SK-N-SH (cell line): ENCODE data around the gene PRKCA. TPM values are rescaled to one million over a fixed set of nuclear protein-coding genes. Genes with fewer than 3 reads are reported as not detected.
A peak's percentile ranks its signal among the peaks of the same experiment; 100 is the strongest.

Experiments
- CTCF ChIA-PET: fragments of 300-600, 350-600 bp; formaldehyde crosslinking; extraction: SDS; loops from one replicate; lab custom pipeline; 2021; lab: Yijun Ruan, JAX
- POLR2A ChIA-PET: fragments of 350-600 bp; sonication (Branson Sonifier 250); formaldehyde crosslinking; extraction: SDS; loops from one replicate; lab custom pipeline; 2020; ENCODE audit warnings: antibody characterized with exemption, inconsistent platforms; lab: Yijun Ruan, JAX
- DNase-seq: peaks from one replicate; pipeline ENCODE4 v3.0.0; 2012
- H2AFZ ChIP-seq: fragments of 200-600 bp; sonication (generic); 2 replicates; pipeline ENCODE4 v1.8.1; 2016; ENCODE audit warnings: antibody characterized with exemption, mild to moderate bottlenecking, low read depth
- H3F3A ChIP-seq: fragments of 200-600 bp; sonication (generic); replicated peaks from 2 replicates; pipeline ENCODE3; 2016; ENCODE audit warnings: antibody characterized with exemption, mild to moderate bottlenecking; ENCODE audit not compliant: insufficient read depth
- H3K27ac ChIP-seq, 2 experiments: fragments of 200-500 bp in 1 of 2; fragments of 200-600 bp in 1 of 2; sonication (Bioruptor generic) in 1 of 2; sonication (generic), shearing (Covaris generic) in 1 of 2; 2 replicates each; pipeline versions ENCODE4 v1.5.1 to v1.6.1; 2014 to 2016; ENCODE audit warnings: low read depth in 2 of 2, inconsistent platforms in 1 of 2, low read length in 1 of 2, mild to moderate bottlenecking in 1 of 2, mixed read lengths in 1 of 2
- H3K27me3 ChIP-seq: fragments of 200-600 bp; sonication (generic), shearing (Covaris generic); 2 replicates; pipeline ENCODE4 v1.6.1; 2016; ENCODE audit warnings: mixed run types; ENCODE audit not compliant: insufficient read depth
- H3K36me3 ChIP-seq, 2 experiments: fragments of 200-500 bp in 1 of 2; fragments of 200-600 bp in 1 of 2; sonication (Bioruptor generic) in 1 of 2; sonication (generic) in 1 of 2; replicated peaks in 1 of 2; 2 replicates each; pipeline versions ENCODE3 to v1.5.1; 2014 to 2016; ENCODE audit warnings: low read length in 1 of 2, mild to moderate bottlenecking in 1 of 2; ENCODE audit not compliant: insufficient read depth in 2 of 2, control insufficient read depth in 1 of 2
- H3K4me1 ChIP-seq, 2 experiments: fragments of 200-500 bp in 1 of 2; fragments of 200-600 bp in 1 of 2; sonication (Bioruptor generic) in 1 of 2; sonication (generic), shearing (Covaris generic) in 1 of 2; 2 replicates each; pipeline versions ENCODE4 v1.5.1 to v1.6.1; 2014 to 2016; ENCODE audit warnings: low read depth in 1 of 2, low read length in 1 of 2, mixed run types in 1 of 2; ENCODE audit not compliant: insufficient read depth in 2 of 2, control insufficient read depth in 1 of 2
- H3K4me2 ChIP-seq: fragments of 200-600 bp; sonication (generic), shearing (Covaris generic); 2 replicates; pipeline ENCODE4 v1.6.1; 2017; ENCODE audit warnings: mixed run types
- H3K4me3 ChIP-seq, 2 experiments: fragments of 200-500 bp in 1 of 2; fragments of 200-600 bp in 1 of 2; sonication (Bioruptor generic) in 1 of 2; sonication (generic), shearing (Covaris generic) in 1 of 2; 2 replicates each; pipeline versions ENCODE4 v1.5.1 to v1.8.1; 2014 to 2016; ENCODE audit warnings: low read depth in 2 of 2, inconsistent platforms in 1 of 2, low read length in 1 of 2, mild to moderate bottlenecking in 1 of 2, mixed read lengths in 1 of 2, moderate library complexity in 1 of 2
- H3K79me2 ChIP-seq: fragments of 200-600 bp; sonication (generic); 2 replicates; pipeline ENCODE4 v1.8.1; 2017; ENCODE audit warnings: mild to moderate bottlenecking; ENCODE audit not compliant: insufficient read depth
- H3K9ac ChIP-seq: fragments of 200-600 bp; sonication (generic); 2 replicates; pipeline ENCODE4 v1.6.1; 2017; ENCODE audit warnings: mixed run types
- H3K9me2 ChIP-seq: fragments of 200-600 bp; sonication (generic); 2 replicates; pipeline ENCODE4 v1.6.1; 2017; ENCODE audit warnings: mixed run types
- H3K9me3 ChIP-seq: fragments of 200-600 bp; sonication (generic); 2 replicates; pipeline ENCODE4 v1.6.1; 2017; ENCODE audit warnings: mixed run types, mild to moderate bottlenecking, moderate library complexity
- H4K20me1 ChIP-seq: fragments of 200-600 bp; sonication (generic); 2 replicates; pipeline ENCODE4 v1.6.1; 2017; ENCODE audit warnings: mild to moderate bottlenecking, mixed run types; ENCODE audit not compliant: insufficient read depth
- ELF1 ChIP-seq: IDR thresholded peaks from 2 replicates; pipeline ENCODE4 v1.4.0; 2012
- FOSL2 ChIP-seq: IDR thresholded peaks from 2 replicates; pipeline ENCODE4 v1.4.0; 2012; ENCODE audit warnings: low read depth, mild to moderate bottlenecking, moderate library complexity, borderline replicate concordance
- GABPA ChIP-seq: IDR thresholded peaks from 2 replicates; pipeline ENCODE4 v1.4.0; 2012; ENCODE audit warnings: low read depth, mild to moderate bottlenecking
- GATA2 ChIP-seq: sonication (generic); formaldehyde crosslinking; IDR thresholded peaks from 2 replicates; pipeline ENCODE4 v1.5.0; 2020; ENCODE audit warnings: mild to moderate bottlenecking, missing genetic modification reagents
- IRF3 ChIP-seq: fragments of 150-350 bp; IDR thresholded peaks from 2 replicates; pipeline ENCODE4 v1.6.1; 2016; ENCODE audit warnings: mild to moderate bottlenecking, low read depth, low read length
- JUND ChIP-seq: IDR thresholded peaks from 2 replicates; pipeline ENCODE4 v1.4.0; 2012
- MAX ChIP-seq: IDR thresholded peaks from 2 replicates; pipeline ENCODE4 v1.4.0; 2012; ENCODE audit warnings: low read depth
- MXI1 ChIP-seq: IDR thresholded peaks from 2 replicates; pipeline ENCODE4 v1.6.1; 2012; ENCODE audit warnings: mild to moderate bottlenecking, low read depth, low read length, improper control_type of control experiment
- NFIC ChIP-seq: IDR thresholded peaks from 2 replicates; pipeline ENCODE4 v1.4.0; 2012; ENCODE audit warnings: borderline replicate concordance
- NRF1 ChIP-seq: IDR thresholded peaks from 2 replicates; pipeline ENCODE4 v1.6.1; 2012; ENCODE audit warnings: low read depth, mild to moderate bottlenecking, low read length
- POLR2AphosphoS5 ChIP-seq: IDR thresholded peaks from 2 replicates; pipeline ENCODE4 v1.6.1; 2012; ENCODE audit warnings: low read depth, low read length
- RAD21 ChIP-seq: IDR thresholded peaks from 2 replicates; pipeline ENCODE4 v1.6.1; 2012; ENCODE audit warnings: mild to moderate bottlenecking, low read length
- RCOR1 ChIP-seq: fragments of 150-350 bp; IDR thresholded peaks from 2 replicates; pipeline ENCODE4 v1.6.1; 2017; ENCODE audit warnings: antibody characterized with exemption, low read length
- RFX5 ChIP-seq: IDR thresholded peaks from 2 replicates; pipeline ENCODE4 v1.6.1; 2012; ENCODE audit warnings: mild to moderate bottlenecking, improper control_type of control experiment, low read length
- RXRA ChIP-seq: IDR thresholded peaks from 2 replicates; pipeline ENCODE4 v1.4.0; 2012; ENCODE audit warnings: low read depth, mild to moderate bottlenecking, borderline replicate concordance
- SIN3A ChIP-seq: IDR thresholded peaks from 2 replicates; pipeline ENCODE4 v1.6.1; 2012; ENCODE audit warnings: low read depth, mild to moderate bottlenecking, low read length, moderate library complexity, borderline replicate concordance
- SMC3 ChIP-seq: IDR thresholded peaks from 2 replicates; pipeline ENCODE4 v1.6.1; 2012; ENCODE audit warnings: low read depth, low read length, improper control_type of control experiment
- TAF1 ChIP-seq: IDR thresholded peaks from 2 replicates; pipeline ENCODE4 v1.6.1; 2012; ENCODE audit warnings: low read depth, mild to moderate bottlenecking, low read length, moderate library complexity, borderline replicate concordance
- TEAD4 ChIP-seq: IDR thresholded peaks from 2 replicates; pipeline ENCODE4 v1.4.0; 2012; ENCODE audit warnings: mild to moderate bottlenecking, borderline replicate concordance; ENCODE audit not compliant: insufficient read depth
- USF1 ChIP-seq: IDR thresholded peaks from 2 replicates; pipeline ENCODE4 v1.4.0; 2012; ENCODE audit warnings: low read depth, borderline replicate concordance
- USF2 ChIP-seq: fragments of 150-350 bp; IDR thresholded peaks from 2 replicates; pipeline ENCODE4 v1.6.1; 2017; ENCODE audit warnings: antibody characterized with exemption, low read length, low read depth, borderline replicate concordance
- WGBS: methylation state at CpG from one replicate; pipeline ENCODE4 v1.1.6; 2017; ENCODE audit warnings: low lambda C conversion rate; 5-methylcytosine and 5-hydroxymethylcytosine counted together
- polyA plus RNA-seq, 3 experiments: library from polyadenylated mRNA; depleted of rRNA; stranded (reverse); fragments of >200 nt; gene quantifications; 2 replicates each; pipeline ENCODE4 v1.2.3, GENCODE V29; 2012

The PRKCA gene
- polyA plus RNA-seq, 1 of the 3 experiments (the other 2 are of a cell fraction): 108 TPM

GRCh38 chr17:66398059-66398458, 95.6 kb downstream of the PRKCA start:
- H4K20me1 ChIP-seq: peaks cover 88% of the 10 kb centered on the region
- peaks cover 0 to 48% of the 10 kb centered on the region in 2 experiments for H3K36me3 ChIP-seq
- no peaks in the 10 kb centered on the region for H3K9me3 ChIP-seq
- peaks cover 0 to 28% of the 10 kb centered on the region in 2 experiments; a peak in 2 of 4 replicates for H3K4me1 ChIP-seq
- peaks cover 100% of the 10 kb centered on the region for H3K79me2 ChIP-seq
- peak overlapping the region; percentile 7 to 98; a peak in 2 of 4 replicates for H3K27ac ChIP-seq
- TF ChIP-seq SIN3A (no peak), IRF3 (no peak; the same call in 1 of the 2 replicates), RCOR1 (0 out of 2 replicates have a peak, but pooled peaks have one; percentile 1), USF1 (no peak), POLR2AphosphoS5 (no peak), RFX5 (peak; percentile 40; the same call in 1 of the 2 replicates), NRF1 (no peak), GABPA (no peak), TAF1 (no peak), RAD21 (0 out of 2 replicates have a peak, but pooled peaks have one; percentile 4)
- H3K9me2 ChIP-seq: no peaks in the 10 kb centered on the region
- POLR2A ChIA-PET: interaction anchor here (0.6 kb wide), 2 partner anchors 80 to 92 kb away, joined by 3 to 4 read pairs; no protein-coding TSS in a partner anchor
- 46% methylated on average over 4 of the region's 4 CpGs for WGBS
- no peaks in the 10 kb centered on the region for H3K27me3 ChIP-seq
- DNase-seq: peak; percentile 52
- no peak overlapping the region for H3K9ac ChIP-seq
- CTCF ChIA-PET: interaction anchor here (0.5 to 2.3 kb wide), 11 partner anchors 10 to 276 kb away, joined by 3 to 14 read pairs (median 3); no protein-coding TSS in a partner anchor
- H3K4me3 ChIP-seq: no peak overlapping the region
- no peak overlapping the region for H2AFZ ChIP-seq
- H3K4me2 ChIP-seq: no peak overlapping the region
- peaks cover 37% of the 10 kb centered on the region for H3F3A ChIP-seq

GRCh38 chr17:66398617-66399016, 96.2 kb downstream of the PRKCA start:
- Histone ChIP-seq H3K9me3 (no peaks in the 10 kb centered on the region), H2AFZ (no peak overlapping the region), H4K20me1 (peaks cover 88% of the 10 kb centered on the region), H3K4me1 (peaks cover under 1 to 30% of the 10 kb centered on the region in 2 experiments; a peak in 3 of 4 replicates), H3K27me3 (no peaks in the 10 kb centered on the region), H3F3A (peaks cover 37% of the 10 kb centered on the region), H3K9me2 (no peaks in the 10 kb centered on the region), H3K27ac (peak overlapping the region in 1 of 2 experiments; percentile 98; a peak in 2 of 4 replicates), H3K4me3 (no peak overlapping the region), H3K9ac (no peak overlapping the region), H3K36me3 (peaks cover 0 to 43% of the 10 kb centered on the region in 2 experiments), H3K4me2 (no peak overlapping the region), H3K79me2 (peaks cover 100% of the 10 kb centered on the region)
- ChIA-PET CTCF (interaction anchor here (0.5 to 2.3 kb wide), 10 partner anchors 9 to 225 kb away, joined by 3 to 14 read pairs (median 3); no protein-coding TSS in a partner anchor), POLR2A (interaction anchor here (0.6 kb wide), 2 partner anchors 80 to 92 kb away, joined by 3 to 4 read pairs; no protein-coding TSS in a partner anchor)
- DNase-seq: peak; percentile 70
- 60% methylated on average over 8 of the region's 8 CpGs for WGBS
- TF ChIP-seq ELF1 (no peak), IRF3 (no peak), JUND (no peak), RXRA (no peak), TAF1 (no peak), USF1 (no peak), NFIC (no peak), MXI1 (no peak), SMC3 (no peak; the same call in 1 of the 2 replicates), NRF1 (no peak), GATA2 (peak; percentile 64), TEAD4 (peak; percentile 53), FOSL2 (no peak), USF2 (no peak), RAD21 (no peak), GABPA (no peak), MAX (no peak)
